HEK293 (cell line): ENCODE measurements around the gene NOC2L.
A peak's percentile ranks its signal among the peaks of the same experiment; 100 is the strongest.

ENCODE experiments used
- CTCF ChIA-PET: fragments of 350-600 bp; formaldehyde crosslinking; extraction: SDS; loops from one replicate; lab custom pipeline; 2021; ENCODE audit warnings: antibody characterized with exemption; lab: Yijun Ruan, JAX
- POLR2A ChIA-PET: fragments of 300-600 bp; formaldehyde crosslinking; extraction: SDS; loops from one replicate; lab custom pipeline; 2020; ENCODE audit warnings: antibody characterized with exemption, inconsistent platforms; lab: Yijun Ruan, JAX
- H3K27ac ChIP-seq: fragments of 200-500 bp; sonication (Bioruptor generic); 2 replicates; pipeline ENCODE4 v1.5.1; 2014; ENCODE audit warnings: low read depth, low read length, control low read depth, inconsistent platforms; ENCODE audit errors: extremely low read depth
- H3K36me3 ChIP-seq, 2 experiments: fragments of 200-500 bp in 1 of 2; sonication (Bioruptor generic) in 1 of 2; 1 replicate in 1 of 2; 2 replicates in 1 of 2; pipeline ENCODE4 v1.5.1; 2014 to 2017; ENCODE audit warnings: inconsistent platforms in 2 of 2, low read length in 2 of 2; ENCODE audit not compliant: control insufficient read depth in 2 of 2, insufficient read depth in 1 of 2
- H3K4me1 ChIP-seq: fragments of 200-500 bp; sonication (Bioruptor generic); 2 replicates; pipeline ENCODE4 v1.5.1; 2014; ENCODE audit warnings: mild to moderate bottlenecking, low read length, inconsistent platforms; ENCODE audit not compliant: control insufficient read depth, insufficient read depth
- H3K4me3 ChIP-seq: 2 replicates; pipeline ENCODE4 v1.5.1; 2011; ENCODE audit warnings: low read depth, mild to moderate bottlenecking, control low read depth, low read length, moderate library complexity
- H3K9me3 ChIP-seq: fragments of 200-500 bp; sonication (Bioruptor generic); 2 replicates; pipeline ENCODE4 v1.5.1; 2014; ENCODE audit warnings: low read depth, low read length, inconsistent platforms; ENCODE audit not compliant: control insufficient read depth, insufficient read depth
- GLIS1 ChIP-seq: fragments of 450-650 bp; formaldehyde crosslinking; IDR thresholded peaks from 2 replicates; pipeline ENCODE4 v1.5.1; 2016; ENCODE audit warnings: missing biosample characterization, missing genetic modification characterization
- GLIS2 ChIP-seq: fragments of 450-650 bp; formaldehyde crosslinking; IDR thresholded peaks from 2 replicates; pipeline ENCODE4 v1.5.1; 2016; ENCODE audit warnings: missing biosample characterization, missing genetic modification characterization
- HIC1 ChIP-seq: fragments of 450-650 bp; formaldehyde crosslinking; IDR thresholded peaks from 2 replicates; pipeline ENCODE4 v1.5.1; 2016; ENCODE audit warnings: missing biosample characterization, missing genetic modification characterization
- HOXD13 ChIP-seq: sonication (generic); formaldehyde crosslinking; IDR thresholded peaks from 2 replicates; pipeline ENCODE4 v1.8.0; 2022; ENCODE audit warnings: missing genetic modification reagents, borderline replicate concordance
- INSM2 ChIP-seq: fragments of 450-650 bp; formaldehyde crosslinking; IDR thresholded peaks from 2 replicates; pipeline ENCODE4 v1.5.1; 2016; ENCODE audit warnings: missing biosample characterization, missing genetic modification characterization
- KLF16 ChIP-seq: fragments of 450-650 bp; formaldehyde crosslinking; IDR thresholded peaks from 2 replicates; pipeline ENCODE4 v1.5.1; 2017; ENCODE audit warnings: missing biosample characterization, missing genetic modification characterization
- OSR2 ChIP-seq: fragments of 450-650 bp; formaldehyde crosslinking; IDR thresholded peaks from 2 replicates; pipeline ENCODE4 v1.5.1; 2016; ENCODE audit warnings: missing biosample characterization, missing genetic modification characterization
- PATZ1 ChIP-seq: fragments of 450-650 bp; formaldehyde crosslinking; IDR thresholded peaks from 2 replicates; pipeline ENCODE4 v1.5.1; 2016; ENCODE audit warnings: missing biosample characterization, missing genetic modification characterization
- PRDM4 ChIP-seq: fragments of 450-650 bp; formaldehyde crosslinking; IDR thresholded peaks from 2 replicates; pipeline ENCODE4 v1.5.1; 2017; ENCODE audit warnings: missing biosample characterization, missing genetic modification characterization
- YY1 ChIP-seq: fragments of 450-650 bp; formaldehyde crosslinking; IDR thresholded peaks from 2 replicates; pipeline ENCODE4 v1.5.1; 2018; ENCODE audit warnings: missing biosample characterization, missing genetic modification characterization
- YY2 ChIP-seq: fragments of 450-650 bp; formaldehyde crosslinking; IDR thresholded peaks from 2 replicates; pipeline ENCODE4 v1.5.1; 2016; ENCODE audit warnings: missing biosample characterization, missing genetic modification characterization
- ZBTB1 ChIP-seq: fragments of 450-650 bp; formaldehyde crosslinking; IDR thresholded peaks from 2 replicates; pipeline ENCODE4 v1.5.1; 2016; ENCODE audit warnings: missing biosample characterization, missing genetic modification characterization
- ZBTB8A ChIP-seq: fragments of 450-650 bp; formaldehyde crosslinking; IDR thresholded peaks from 2 replicates; pipeline ENCODE4 v1.5.1; 2016; ENCODE audit warnings: missing biosample characterization, missing genetic modification characterization
- ZFP37 ChIP-seq: fragments of 450-650 bp; formaldehyde crosslinking; IDR thresholded peaks from 2 replicates; pipeline ENCODE4 v1.5.1; 2016; ENCODE audit warnings: missing biosample characterization, missing genetic modification characterization
- ZNF211 ChIP-seq: fragments of 450-650 bp; formaldehyde crosslinking; IDR thresholded peaks from 2 replicates; pipeline ENCODE4 v1.5.1; 2016; ENCODE audit warnings: low read depth, missing biosample characterization, missing genetic modification characterization
- ZNF223 ChIP-seq: fragments of 450-650 bp; formaldehyde crosslinking; IDR thresholded peaks from 2 replicates; pipeline ENCODE4 v1.5.1; 2016; ENCODE audit warnings: missing biosample characterization, missing genetic modification characterization
- ZNF324 ChIP-seq: fragments of 450-650 bp; formaldehyde crosslinking; IDR thresholded peaks from 2 replicates; pipeline ENCODE4 v1.5.1; 2016; ENCODE audit warnings: missing biosample characterization, missing genetic modification characterization
- ZNF335 ChIP-seq: fragments of 450-650 bp; formaldehyde crosslinking; conservative IDR thresholded peaks from 2 replicates; pipeline ENCODE4 v1.5.1; 2016; ENCODE audit warnings: missing biosample characterization, missing genetic modification characterization
- ZNF449 ChIP-seq: fragments of 450-650 bp; formaldehyde crosslinking; IDR thresholded peaks from 2 replicates; pipeline ENCODE4 v1.5.1; 2017; ENCODE audit warnings: missing biosample characterization, mild to moderate bottlenecking, missing genetic modification characterization, moderate library complexity
- ZNF473 ChIP-seq: fragments of 450-650 bp; formaldehyde crosslinking; IDR thresholded peaks from 2 replicates; pipeline ENCODE4 v1.5.1; 2017; ENCODE audit warnings: missing biosample characterization, missing genetic modification characterization
- ZNF510 ChIP-seq: fragments of 450-650 bp; formaldehyde crosslinking; IDR thresholded peaks from 2 replicates; pipeline ENCODE4 v1.5.1; 2018; ENCODE audit warnings: mild to moderate bottlenecking, missing genetic modification characterization, missing biosample characterization; ENCODE audit not compliant: insufficient replicate concordance
- ZNF514 ChIP-seq: fragments of 450-650 bp; formaldehyde crosslinking; IDR thresholded peaks from 2 replicates; pipeline ENCODE4 v1.5.1; 2016; ENCODE audit warnings: missing biosample characterization, missing genetic modification characterization
- ZNF600 ChIP-seq: fragments of 450-650 bp; formaldehyde crosslinking; IDR thresholded peaks from 2 replicates; pipeline ENCODE4 v1.5.1; 2016; ENCODE audit warnings: missing biosample characterization, missing genetic modification characterization
- ZNF791 ChIP-seq: fragments of 450-650 bp; formaldehyde crosslinking; IDR thresholded peaks from 2 replicates; pipeline ENCODE4 v1.5.1; 2016; ENCODE audit warnings: missing biosample characterization, missing genetic modification characterization

NOC2L gene

GRCh38 chr1:932173-932510, 26.9 kb downstream of the NOC2L start:
- CTCF ChIA-PET = interaction anchor here (0.6 to 2.7 kb wide), 4 partner anchors 8 to 282 kb away, joined by 3 to 16 read pairs (median 4); no protein-coding TSS in a partner anchor
- H3K4me3 ChIP-seq = no peak overlapping the region
- peaks cover 0 to 58% of the 10 kb centered on the region in 2 experiments; a peak in 1 of 3 replicates for H3K36me3 ChIP-seq
- POLR2A ChIA-PET = interaction anchor here (1.2 to 6.5 kb wide), 3 partner anchors 10 to 21 kb away, joined by 3 to 111 read pairs (median 14); no protein-coding TSS in a partner anchor
- no peaks in the 10 kb centered on the region for H3K9me3 ChIP-seq
- peaks cover 27% of the 10 kb centered on the region for H3K4me1 ChIP-seq
- TF ChIP-seq PRDM4 (tag by site-specific recombination) (0 out of 2 replicates have a peak, but pooled peaks have one; percentile 11), PATZ1 (tag by site-specific recombination) (peak; percentile 13; the same call in 1 of the 2 replicates), ZNF335 (tag by site-specific recombination) (peak; percentile 67), ZBTB8A (tag by site-specific recombination) (peak; percentile 63), ZBTB1 (tag by site-specific recombination) (no peak)
- H3K27ac ChIP-seq = peak overlapping the region; percentile 82

- Histone ChIP-seq H3K27ac (peak overlapping the region; percentile 82), H3K36me3 (peaks cover 0 to 58% of the 10 kb centered on the region in 2 experiments; a peak in 1 of 3 replicates), H3K9me3 (no peaks in the 10 kb centered on the region), H3K4me3 (no peak overlapping the region), H3K4me1 (peaks cover 27% of the 10 kb centered on the region)
- ChIA-PET POLR2A (interaction anchor here (1.0 to 6.5 kb wide), 4 partner anchors 10 to 45 kb away, joined by 3 to 111 read pairs (median 8); no protein-coding TSS in a partner anchor), CTCF (interaction anchor here (0.6 to 2.7 kb wide), 5 partner anchors 8 to 283 kb away, joined by 3 to 16 read pairs (median 4); no protein-coding TSS in a partner anchor)
- TF ChIP-seq ZNF600 (tag by site-specific recombination) (peak; percentile 78), ZNF449 (tag by site-specific recombination) (no peak), GLIS1 (tag by site-specific recombination) (peak; percentile 84), HIC1 (tag by site-specific recombination) (0 out of 2 replicates have a peak, but pooled peaks have one; percentile 57), HOXD13 (CRISPR knock-in tag) (no peak), OSR2 (tag by site-specific recombination) (peak; percentile 73), INSM2 (tag by site-specific recombination) (no peak), ZNF791 (no peak), ZNF510 (tag by site-specific recombination) (no peak), ZNF473 (tag by site-specific recombination) (no peak), ZBTB8A (tag by site-specific recombination) (peak; percentile 24; the same call in 1 of the 2 replicates), ZFP37 (tag by site-specific recombination) (no peak), ZNF211 (no peak), ZNF514 (no peak), ZNF223 (tag by site-specific recombination) (no peak), ZNF324 (tag by site-specific recombination) (no peak), YY2 (tag by site-specific recombination) (no peak), GLIS2 (peak; percentile 14; the same call in 1 of the 2 replicates), YY1 (tag by site-specific recombination) (no peak), KLF16 (tag by site-specific recombination) (no peak)
Observed at GRCh38 chr1:931380-932172, 27.5 kb downstream of the NOC2L start.
